ENCODE measurements around the gene MTHFD1. TPM values are rescaled to one million over a fixed set of nuclear protein-coding genes. Genes with fewer than 3 reads are reported as not detected.
"Not testable (repeated sequence)": the region's sequence is repeated elsewhere in the genome, so short reads cannot be mapped to it uniquely, and the experiment has no call there.

Gene MTHFD1
- polyA plus RNA-seq (ENCODE audit: insufficient read length in 4 of 4), result 100 to 1,000 TPM in 1 of 4 donors, 10 to 100 TPM in 3; 66.3 to 100 (median 91.8) TPM

DNA sequence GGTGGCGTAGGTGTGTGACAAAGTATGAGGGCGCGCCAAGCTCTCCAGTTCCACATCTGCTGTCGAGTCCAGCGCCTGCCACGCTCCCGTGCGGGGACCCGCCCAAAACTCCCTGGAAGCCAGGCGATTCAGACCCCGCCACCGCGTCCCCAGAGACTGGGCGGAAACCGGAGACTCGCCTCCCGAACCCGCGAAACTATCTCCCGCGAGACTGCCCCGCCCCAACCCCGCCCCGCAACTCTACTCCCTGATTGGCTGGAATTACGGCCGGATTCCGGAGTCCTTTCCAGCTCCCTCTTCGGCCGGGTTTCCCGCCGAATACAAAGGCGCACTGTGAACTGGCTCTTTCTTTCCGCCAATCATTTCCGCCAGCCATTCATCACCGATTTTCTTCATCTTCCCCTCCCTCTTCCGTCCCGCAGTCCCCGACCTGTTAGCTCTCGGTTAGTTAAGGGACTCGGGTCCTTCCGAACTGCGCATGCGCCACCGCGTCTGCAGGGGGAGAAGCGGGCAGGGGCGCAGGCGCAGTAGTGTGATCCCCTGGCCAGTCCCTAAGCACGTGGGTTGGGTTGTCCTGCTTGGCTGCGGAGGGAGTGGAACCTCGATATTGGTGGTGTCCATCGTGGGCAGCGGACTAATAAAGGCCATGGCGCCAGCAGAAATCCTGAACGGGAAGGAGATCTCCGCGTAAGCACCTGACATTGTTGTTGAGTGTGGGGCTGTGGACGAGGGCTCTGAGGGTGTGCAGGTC is at the start of gene MTHFD1:
MTHFD1 (plus strand) TSS at position 572 of the 751 bp plus-strand sequence; CDS start at position 647, 75 bp downstream.
- DNase-seq (ENCODE audit: low read depth in 4 of 4, low spot score in 2 of 4), result peak; percentile 97 to 99 (median 99)

DNA sequence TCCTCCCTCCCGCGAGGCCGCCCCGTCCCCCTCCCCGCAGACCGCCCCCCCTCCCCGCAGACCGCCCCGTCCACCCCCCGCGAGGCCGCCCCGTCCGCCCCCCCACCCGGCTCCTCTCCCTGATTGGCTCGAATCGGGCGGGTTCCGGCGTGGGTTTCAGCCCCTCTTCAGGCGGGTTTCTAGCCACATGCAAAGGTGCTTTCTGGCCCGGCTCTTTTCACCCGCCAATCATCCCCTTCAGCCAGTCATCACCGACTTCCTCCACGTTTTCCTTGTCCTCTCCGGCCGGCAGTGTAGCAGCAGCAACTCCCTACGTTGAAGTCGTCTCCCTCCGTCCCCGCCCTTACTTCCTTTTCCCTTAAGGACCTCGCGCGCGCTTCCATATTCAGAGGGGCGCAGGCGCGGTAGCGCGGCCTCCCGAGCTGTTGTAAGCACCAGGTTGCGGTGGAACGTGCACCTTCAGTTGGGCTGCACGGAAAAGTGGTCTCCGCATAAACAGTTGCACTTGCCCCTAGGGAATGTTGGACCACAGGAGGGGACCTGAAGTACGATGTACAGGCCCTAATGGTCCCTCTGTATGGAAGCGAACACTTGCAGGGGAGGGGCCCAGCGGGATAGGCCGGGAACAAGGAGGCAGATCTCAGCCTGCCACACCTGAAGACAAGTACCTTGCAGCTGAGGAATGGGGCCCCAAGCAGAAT is 49.4 kb upstream of the MTHFD1 start:
- peak; percentile 90 to 97 (median 94) for DNase-seq (ENCODE audit: low read depth in 4 of 4, low spot score in 2 of 4)

DNA sequence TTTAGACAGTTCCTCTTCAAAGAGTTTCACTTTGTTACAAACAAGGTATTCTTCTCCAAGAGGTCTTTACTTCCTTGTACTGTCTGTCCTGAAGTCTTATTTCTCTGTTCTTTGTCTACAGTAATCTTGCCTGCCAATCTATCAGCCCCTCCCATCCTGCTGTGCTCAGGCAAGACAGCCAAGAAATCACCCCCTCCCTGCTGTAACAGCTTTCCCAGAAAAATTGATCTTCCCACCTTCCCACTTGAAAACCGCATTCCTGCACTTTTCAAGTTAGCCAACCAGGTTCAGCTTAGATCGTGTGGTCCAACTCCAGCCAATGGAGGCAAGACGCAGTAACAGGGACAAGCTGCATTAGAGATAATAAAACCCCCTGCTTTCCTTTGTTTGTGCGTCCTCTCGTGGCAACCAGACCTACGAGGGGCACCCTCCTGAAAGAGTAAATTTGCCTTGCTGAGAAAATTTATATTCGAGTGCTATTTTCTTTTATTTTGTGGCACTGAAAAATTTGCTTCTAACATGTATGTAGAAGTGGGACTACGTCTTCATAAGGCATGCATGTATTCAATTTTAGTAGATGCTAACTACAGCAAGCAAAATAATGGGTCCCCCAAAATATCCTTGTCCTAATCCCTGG is 47.5 kb upstream of the MTHFD1 start:
- no peak for DNase-seq (ENCODE audit: low read depth in 4 of 4, low spot score in 2 of 4)

DNA sequence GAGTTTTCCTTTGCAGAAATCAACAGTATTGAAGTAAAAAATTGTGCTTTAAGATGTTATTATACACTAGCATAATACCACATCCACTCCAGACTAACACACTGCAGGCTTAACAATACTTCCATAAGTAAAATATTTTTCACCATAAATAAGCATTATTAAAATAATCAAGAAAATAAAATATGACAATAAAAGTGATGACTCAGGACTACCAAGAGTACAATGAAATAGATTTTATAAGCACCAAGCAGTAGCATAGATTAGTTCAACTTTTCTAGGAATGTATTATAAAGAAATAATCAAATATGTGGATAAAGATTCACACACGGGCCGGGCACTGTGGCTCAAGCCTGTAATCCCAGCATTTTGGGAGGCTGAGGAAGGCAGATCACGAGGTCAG is 40.4 kb upstream of the MTHFD1 start:
- no peak for DNase-seq (ENCODE audit: low read depth in 4 of 4, low spot score in 2 of 4)

DNA sequence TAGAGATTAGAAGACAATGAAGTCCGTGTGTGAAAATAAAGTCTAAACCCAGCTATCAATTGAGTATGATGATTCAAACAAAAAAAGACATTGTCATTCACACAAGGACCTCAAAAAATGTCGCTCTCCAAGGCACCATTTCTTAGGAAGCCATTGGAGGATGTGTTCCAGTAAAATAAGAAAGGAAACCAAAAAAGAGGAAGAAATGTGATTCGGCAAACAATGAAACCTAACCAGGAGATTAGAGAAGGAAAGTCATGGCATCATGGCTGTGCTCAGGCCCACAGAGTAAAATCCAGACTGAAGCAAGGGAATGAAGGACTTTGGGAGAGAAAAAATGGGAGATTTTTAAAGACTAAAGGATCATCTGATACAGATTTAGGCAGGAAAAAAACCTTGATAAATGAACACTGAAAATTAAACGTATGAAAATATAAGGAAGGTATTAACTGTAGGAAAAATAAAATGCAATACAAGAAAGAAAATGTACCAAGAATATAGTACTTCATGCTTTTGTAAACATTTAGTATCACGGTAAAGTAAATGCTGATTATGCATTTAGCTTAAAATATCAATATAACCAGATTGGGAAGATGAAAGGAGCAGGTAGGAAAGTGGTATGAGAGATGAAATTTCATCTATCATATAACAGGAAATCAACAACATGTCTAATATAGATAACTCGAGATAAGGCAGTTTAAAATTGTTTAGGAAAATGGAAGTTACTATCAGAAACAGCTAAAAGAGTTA is 38.2 kb upstream of the MTHFD1 start:
- DNase-seq (ENCODE audit: low read depth in 4 of 4, low spot score in 2 of 4), result no peak

DNA sequence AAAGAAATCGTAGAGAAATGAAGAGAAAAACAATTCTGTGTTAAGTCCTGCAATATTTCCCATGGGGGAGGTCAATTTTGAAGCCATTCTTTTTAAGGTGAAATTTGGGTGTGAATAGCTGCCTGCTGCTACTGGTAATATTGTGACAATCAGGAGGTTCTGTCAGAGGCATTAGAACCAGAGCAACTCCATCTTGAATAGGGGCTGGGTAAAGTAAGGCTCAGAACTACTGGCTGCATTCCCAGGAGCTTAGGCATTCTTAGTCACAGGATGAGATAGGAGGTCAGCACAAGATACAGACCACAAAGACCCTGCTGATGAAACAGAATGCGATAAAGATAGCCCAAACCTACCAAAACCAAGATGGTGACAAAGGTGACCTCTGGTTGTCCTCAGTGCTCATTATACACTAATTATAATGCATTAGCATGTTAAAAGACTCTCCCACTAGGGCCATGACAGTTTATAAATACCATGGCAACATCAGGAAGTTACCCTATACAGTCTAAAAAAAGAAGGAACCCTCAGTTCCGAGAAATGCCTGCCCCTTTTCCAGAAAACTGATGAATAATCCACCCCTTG is 24.8 kb upstream of the MTHFD1 start:
- DNase-seq (ENCODE audit: low read depth in 4 of 4, low spot score in 2 of 4), result no peak

DNA sequence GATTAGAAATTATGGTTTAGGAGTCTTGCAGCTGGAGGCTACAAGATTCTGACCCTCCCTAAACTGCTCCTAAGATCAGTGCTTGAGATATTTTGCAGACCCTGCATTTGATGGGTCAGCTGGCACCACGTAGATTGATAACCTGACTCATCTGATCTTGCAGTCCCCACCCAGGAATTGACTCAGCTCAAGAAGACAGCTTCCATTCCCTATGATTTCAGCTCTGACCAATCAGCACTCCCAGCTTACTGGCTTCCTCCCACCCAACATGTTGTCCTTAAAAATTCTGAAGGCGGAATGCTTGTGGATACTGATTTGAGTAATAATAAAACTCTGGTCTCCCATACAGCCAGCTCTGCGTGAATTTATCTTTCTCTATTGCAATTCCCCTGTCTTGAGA is 23.2 kb upstream of the MTHFD1 start:
- DNase-seq (ENCODE audit: low read depth in 4 of 4, low spot score in 2 of 4), result no peak

DNA sequence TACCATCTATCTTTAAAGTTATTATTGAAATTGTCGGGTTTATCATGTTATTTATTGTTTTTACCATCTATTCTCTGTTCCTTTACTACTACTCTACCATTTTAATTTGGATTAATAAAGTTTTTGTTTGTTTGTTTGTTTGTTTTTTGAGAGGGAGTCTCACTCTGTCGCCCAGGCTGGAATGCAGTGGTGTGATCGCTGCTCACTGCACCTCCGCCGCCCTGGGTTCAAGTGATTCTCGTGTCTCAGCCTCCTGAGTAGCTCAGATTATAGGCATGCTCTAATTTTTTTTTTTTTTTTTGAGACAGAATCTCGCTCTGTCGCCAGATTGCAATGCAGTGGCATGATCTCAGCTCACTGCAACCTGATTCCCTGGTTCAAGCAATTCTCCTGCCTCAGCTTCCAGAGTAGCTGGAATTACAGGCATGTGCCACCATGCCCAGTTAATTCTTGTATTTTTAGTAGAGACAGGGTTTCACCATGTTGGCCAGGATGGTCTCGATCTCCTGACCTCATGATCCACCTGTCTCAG is 22.7 kb upstream of the MTHFD1 start:
- DNase-seq (ENCODE audit: low read depth in 4 of 4, low spot score in 2 of 4), result not testable (repeated sequence)

DNA sequence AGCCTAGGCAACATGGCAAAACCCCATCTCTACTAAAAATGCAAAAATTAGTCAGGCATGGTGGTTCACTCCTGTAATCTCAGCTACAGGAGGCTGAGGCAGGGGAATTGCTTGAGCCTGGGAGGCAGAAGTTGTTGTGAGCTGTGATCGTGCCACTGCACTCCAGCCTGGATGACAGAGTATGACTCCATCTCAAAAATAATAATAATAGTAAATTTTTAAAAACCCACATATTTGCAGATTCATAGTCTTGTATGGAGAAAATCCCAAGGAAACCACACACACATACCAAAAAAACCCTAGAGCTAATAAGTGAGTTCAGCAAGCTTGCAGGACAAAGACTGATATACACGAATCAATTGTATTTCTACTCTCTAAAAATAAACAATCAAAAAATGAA is 19.0 kb upstream of the MTHFD1 start:
- DNase-seq (ENCODE audit: low read depth in 4 of 4, low spot score in 2 of 4), result no peak

DNA sequence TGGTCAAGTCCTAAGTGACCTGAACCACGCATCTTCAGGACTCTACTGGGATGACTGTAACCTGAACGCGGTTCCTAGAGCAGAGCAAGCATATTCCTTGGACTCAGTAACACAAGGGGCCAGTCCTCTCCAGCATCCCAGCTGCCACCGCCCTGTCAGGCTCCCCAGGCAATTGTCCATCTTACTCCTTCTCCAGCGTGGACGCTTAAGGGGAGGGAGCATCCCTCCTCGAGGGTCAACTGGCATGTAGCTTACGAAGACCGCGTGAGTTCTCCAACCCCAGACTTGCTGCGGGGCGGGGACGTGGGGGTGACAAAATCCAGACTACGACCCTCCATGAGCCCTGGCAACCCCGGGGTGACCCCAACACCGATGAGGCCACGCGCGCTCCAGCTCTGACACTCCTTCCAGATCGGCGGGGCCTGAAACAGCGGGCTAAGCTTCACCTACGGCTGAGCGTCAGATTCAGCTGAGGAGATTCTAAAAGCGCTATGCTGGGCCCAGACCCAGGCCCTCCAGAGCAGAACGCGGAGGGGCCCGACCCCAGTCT is 846 bp upstream of the MTHFD1 start:
- peak in 3 of 4 donors; percentile 12 to 24 (median 17) for DNase-seq (ENCODE audit: low read depth in 4 of 4, low spot score in 2 of 4)

DNA sequence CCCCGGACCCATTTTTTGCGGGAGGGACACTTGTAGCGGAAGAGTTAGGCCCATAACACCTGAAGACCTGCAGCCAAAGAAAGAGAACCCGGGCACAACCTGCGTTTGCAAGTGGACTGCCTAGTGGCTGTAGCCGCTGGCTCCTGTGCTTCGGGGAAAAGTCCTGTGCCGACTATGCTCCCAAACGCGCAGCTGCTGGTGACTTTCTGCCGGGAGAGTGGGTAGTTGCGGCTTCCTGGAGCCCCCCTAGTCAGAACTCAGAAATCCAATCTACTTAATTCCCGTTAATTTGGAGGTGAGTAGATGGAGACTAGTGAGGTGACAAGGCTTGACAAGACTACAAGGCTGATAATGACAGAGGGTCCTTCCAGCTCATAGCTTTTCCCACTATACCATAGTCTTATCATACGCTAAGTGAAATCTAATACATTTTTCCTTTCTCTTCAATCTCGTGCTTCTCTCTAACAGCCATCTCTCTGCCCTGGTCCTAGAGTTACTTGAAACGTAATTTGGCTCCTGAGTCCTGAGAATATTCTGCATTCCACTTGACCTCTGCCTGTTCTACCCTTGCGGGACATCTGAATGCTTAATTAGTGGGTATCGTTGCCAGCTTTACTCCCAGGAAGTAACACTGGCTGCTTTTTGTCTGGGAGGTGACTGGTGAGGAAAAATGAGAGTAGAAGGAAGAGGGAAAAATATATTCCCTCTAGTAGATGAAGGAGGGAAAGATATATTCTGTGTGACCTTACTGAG is 556 bp downstream of the MTHFD1 start:
- peak; percentile 10 to 31 (median 14) for DNase-seq (ENCODE audit: low read depth in 4 of 4, low spot score in 2 of 4)

DNA sequence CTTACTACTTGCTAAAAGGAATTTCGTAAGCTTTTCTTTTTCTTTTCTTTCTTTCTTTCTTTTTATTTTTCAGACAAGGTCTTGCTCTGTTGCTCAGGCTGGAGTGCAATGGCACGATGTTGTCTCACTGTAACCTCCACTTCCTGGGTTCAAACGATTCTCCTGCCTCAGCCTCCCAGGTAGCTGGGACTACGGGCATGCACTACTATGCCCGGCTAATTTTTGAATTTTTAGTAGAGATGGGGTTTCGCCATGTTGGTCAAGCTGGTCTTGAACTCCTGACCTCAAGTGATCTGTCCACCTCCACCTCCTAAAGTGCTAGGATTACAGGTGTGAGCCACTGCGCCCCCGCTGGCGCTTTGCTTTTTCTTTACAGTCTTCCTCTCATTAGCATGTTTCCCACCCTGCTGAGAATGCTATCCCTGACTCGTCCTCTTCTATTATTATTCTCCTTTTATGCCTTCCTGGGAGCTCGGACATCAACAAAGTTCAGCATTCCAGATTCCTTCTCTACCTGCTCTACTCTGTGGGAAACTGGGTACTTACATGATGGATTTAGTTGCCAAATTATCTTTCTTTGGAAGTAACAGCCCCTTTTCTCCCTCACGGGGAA is 3.1 kb downstream of the MTHFD1 start:
- no peak for DNase-seq (ENCODE audit: low read depth in 4 of 4, low spot score in 2 of 4)

DNA sequence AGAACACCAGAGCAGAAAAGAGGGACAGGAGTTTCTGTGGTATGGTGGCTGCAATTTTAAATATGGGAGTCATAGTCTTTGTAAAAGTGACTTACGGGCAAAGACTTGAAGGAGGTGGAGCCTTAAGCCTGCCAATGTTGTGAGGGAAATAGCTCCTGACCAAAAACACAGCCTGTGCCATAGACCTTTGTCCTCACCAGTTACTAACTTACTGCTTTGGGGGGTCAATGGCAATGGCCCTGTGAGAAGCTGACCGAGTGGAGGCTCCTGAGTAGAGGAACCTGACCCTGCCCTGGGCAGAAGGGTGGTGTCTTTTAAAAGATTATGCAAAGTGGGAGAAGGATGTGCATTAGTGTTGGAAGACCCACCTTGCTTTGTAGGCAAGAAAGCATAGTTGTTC is 3.8 kb downstream of the MTHFD1 start:
- no peak for DNase-seq (ENCODE audit: low read depth in 4 of 4, low spot score in 2 of 4)

DNA sequence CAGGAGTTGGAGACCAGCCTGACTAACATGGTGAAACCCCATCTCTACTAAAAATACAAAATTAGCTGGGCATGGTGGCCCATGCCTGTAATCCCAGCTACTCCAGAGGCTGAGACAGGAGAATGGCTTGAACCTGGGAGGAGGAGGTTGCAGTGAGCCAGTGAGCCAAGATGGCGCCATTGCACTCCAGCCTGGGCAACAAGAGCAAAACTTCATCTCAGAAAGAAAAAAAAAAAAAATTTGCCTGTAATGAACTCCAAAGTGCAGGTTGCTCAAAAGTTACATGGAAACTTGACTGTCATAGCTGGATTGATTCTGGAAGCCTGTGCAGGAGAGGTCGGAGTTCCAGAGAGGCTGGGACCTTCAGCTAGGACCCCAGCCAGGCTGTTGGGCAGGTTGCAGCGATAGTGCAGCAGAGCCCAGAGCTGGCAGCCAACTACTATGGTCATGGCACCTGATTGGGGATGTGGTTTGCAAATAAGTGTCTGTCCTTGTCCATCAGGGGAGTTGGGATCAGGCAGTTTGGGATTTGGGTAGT is 5.1 kb downstream of the MTHFD1 start:
- DNase-seq (ENCODE audit: low read depth in 4 of 4, low spot score in 2 of 4), result not testable (repeated sequence)

DNA sequence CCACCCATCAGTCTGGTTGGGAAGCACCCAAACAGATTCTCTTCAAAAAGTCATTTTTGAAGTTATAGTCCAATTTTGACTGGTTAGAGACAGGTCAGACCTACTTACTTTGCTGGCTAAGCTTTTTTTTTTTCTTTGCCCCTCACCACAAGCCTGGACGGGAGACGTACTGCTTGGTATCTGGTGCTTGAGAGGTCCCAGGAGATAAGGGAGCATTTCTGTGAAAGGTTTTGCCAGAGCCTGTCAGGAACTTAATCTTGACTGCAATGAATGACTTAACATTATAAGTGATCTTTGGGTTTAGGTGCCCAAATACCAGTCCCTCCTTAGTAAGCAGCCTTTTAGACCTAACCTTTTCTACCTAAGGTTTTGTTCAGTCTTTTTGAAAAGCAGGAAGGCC is 6.3 kb downstream of the MTHFD1 start:
- no peak for DNase-seq (ENCODE audit: low read depth in 4 of 4, low spot score in 2 of 4)

DNA sequence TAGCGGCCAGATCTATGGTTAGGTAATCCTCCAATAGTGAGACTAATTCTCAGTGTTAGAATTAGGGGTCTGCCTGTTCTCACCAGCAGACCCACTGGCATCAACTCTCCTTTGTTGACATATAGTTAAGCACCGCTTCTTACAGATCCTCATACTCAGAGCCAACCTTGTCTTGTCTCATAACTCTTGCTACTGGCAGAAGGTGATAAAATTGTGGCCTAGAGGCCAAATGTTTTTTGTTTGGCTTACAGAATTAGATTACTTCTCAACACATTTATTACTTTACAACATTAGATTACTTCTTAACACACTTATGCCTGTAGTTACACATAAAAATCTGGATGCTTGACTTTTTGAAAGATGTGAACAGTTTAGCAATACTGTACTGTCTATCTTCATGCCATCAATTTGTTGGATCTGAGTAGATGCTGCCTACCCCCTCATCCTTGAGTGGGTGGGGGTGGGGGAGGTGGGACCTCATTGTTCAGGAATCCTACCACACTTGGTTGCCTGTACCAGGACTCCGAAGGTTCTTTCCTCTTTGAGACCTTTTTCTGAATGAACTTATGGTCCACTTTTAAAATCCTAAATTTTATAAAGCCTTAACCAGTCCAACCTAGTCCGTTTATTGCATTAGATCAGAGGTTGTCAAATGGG is 7.0 kb downstream of the MTHFD1 start:
- peak in 1 of 4 donors; percentile 2 for DNase-seq (ENCODE audit: low read depth in 4 of 4, low spot score in 2 of 4)

DNA sequence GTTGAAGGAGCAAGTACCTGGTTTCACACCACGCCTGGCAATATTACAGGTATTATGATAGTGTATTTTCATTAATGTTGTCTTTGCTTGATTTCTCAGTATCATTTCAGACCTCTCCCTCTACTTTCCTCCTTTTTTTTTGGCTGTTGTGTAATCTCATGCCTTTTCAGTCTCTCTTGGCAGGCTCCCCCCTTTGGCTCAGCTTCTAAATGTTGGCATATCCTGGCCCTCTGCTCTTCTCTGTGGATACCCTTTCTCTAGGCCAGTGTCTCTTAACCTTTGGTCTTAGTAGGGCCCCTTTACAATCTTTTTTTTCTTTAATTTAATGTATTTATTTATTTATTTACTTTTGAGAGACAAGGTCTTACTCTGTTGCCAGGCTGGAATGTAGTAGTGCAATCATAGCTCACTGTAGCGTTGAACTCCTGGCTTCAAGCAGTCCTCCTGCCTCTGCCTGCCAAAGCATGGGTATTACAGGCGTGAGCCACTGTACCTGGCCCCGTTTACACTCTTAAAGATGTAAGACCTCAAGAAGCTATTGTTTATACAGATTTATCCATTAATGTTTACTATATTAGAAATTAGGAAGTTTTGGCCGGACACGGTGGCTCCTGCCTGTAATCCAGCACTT is 12.8 kb downstream of the MTHFD1 start:
- DNase-seq (ENCODE audit: low read depth in 4 of 4, low spot score in 2 of 4), result no peak
